GM19467 (cell line): Measurements from ENCODE around the gene UBE3A.
A peak's percentile ranks its signal among the peaks of the same experiment; 100 is the strongest.
"Not testable (repeated sequence)": the region's sequence is repeated elsewhere in the genome, so short reads cannot be mapped to it uniquely, and the experiment has no call there.

Experiments used
- ATAC-seq: cut with Tn5 transposase; IDR thresholded peaks from one replicate; pipeline ENCODE4 v1.9.1; 2021; ENCODE audit warnings: mild to moderate bottlenecking, moderate library complexity; ENCODE audit not compliant: unreplicated experiment

Gene UBE3A

DNA sequence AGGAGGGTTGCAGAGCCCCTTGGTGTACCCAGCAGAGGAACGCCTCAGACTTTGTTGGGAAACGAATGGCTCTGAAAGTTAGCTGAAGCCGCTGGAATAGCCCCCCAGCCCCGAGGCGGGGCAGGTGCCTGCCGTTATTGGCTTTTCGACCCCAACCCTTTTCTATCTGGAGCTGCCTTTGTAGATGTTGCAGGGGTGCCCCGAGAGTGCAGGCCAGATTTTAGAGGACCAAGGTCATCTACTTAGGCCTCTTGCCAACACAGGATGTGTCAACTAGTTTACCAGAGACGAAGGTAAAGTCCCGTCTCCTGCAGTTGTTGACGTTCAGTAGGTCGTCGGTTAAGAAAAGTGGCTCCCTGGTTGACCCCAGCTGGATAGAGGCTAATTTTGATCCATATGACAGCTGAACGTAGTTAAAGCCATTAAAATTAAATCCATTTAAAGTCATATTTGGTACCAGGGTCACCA lies 579 bp upstream of the UBE3A start:
- ATAC-seq = no peak

DNA sequence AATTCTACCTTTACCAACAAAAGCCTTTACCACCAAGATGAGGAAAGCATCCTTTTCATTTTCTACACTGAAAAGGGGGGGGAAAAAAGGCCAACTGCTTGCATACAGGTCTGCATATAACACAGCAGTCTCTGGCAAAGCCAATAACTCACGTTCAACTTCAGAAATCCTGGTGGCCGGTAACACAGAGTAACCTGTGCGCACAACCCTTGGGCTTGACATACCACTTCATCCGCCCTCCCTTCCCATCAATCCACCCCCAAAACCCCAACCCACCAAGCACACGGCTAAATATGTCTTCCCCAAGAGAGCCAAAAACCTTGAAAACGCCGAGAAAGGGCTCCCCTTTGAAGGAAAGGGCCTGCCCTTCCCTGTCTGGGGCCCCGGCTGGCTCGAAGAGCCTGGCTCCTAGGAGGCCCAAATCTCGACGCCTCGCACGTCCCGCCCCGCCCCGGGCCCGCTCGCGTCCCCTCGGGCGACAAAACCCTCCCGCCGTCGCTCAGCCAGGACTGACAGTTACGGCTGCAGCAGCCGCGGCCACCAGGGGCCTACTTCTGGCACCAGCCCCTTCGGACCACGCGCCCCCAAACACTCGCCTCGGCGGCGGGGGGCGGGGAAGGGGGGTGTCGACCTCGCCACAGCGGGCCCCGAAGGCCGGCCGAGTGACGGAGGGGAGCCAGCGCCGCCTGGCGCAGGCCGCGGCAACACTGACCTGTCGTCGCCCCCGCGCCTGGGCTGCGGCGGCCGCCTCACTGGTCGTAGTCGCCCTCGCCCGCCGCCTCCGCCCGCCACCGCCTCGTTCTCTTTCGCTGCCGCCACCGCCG lies 835 bp downstream of the UBE3A start:
- peak; percentile 37 for ATAC-seq

DNA sequence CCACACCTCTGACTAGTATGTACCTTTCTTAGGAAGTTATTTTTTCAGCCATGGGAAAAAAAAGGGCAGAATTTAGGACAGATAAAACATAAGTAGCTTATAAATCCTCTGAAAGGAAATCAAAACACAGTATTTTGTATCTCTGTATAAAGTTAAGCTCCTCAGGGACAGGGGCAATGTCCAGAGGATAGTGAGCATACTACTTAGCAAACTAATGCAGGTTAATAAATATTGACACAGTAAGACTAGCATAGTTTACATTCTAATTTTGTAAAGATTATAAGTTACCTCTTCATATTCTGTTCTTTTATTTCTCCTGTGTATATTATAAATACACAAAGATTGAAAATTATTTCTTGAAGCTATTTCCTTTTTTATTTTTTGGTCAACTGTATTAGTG lies 2.1 kb downstream of the UBE3A start:
- no peak for ATAC-seq

DNA sequence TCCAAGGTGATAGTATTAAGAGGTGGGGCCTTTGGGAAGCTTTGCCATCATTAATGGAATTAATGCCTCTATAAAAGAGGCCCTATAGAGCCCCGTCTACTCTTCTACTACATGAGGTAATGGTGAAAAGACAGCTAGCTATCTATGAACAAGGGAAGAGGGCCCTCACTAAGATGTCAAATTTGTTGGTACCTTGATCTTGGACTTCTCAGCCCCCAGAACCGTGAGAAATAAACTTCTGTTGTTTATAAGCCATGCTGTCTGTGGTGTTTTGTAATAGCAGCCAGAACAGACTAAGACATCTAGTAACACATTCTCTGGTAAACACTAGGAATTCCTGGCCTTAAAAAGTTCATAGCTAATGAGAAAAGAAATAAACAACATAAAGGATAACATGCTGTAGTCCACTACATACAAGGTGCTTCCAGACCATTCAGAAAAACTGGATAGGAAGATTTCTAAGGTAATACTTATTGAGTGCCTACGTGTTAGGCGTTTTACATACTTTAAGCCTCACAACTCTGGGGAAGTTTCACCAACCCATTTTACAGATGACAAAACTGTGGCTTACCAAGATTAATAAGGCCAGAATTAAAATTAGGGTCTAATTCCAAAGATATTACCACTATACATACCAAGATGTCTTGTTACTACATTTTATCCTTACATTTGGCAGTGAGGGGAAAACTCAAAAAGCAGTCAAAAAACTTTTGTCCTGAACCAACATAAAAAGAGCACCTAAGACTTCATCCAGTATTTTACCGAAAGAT lies 3.2 kb downstream of the UBE3A start:
- ATAC-seq = no peak

DNA sequence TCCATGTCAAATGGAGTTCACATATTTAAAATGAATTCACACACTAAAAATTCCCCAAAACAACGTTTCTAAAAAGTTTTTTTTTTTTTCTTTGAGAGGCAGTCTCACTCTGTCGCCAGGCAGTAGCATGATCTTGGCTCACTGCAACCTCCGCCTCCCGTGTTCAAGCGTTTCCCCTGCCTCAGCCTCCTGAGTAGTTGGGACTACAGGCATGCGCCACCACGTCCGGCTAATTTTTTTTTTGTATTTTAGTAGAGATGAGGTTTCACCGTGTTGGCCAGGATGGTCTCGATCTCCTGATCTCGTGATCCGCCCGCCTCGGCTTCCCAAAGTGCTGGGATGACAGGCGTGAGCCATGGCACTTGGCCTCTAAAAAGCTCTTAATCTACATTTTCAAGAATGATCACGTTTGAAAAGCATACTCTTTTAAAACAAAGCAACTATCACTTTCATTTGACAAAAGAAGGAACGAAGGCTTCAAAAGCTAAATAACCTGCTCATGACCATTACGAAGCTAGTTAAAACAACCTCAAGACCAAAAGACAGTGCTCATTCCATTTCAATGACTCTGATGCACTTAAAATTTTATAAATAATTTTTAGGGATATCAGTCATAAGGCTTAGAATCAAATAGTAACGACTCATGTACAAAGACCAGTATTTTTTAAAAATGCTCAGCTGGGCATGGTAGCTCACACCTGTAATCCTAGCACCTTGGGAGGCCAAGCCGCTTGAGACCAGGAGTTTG lies 5.5 kb downstream of the UBE3A start:
- no peak for ATAC-seq

DNA sequence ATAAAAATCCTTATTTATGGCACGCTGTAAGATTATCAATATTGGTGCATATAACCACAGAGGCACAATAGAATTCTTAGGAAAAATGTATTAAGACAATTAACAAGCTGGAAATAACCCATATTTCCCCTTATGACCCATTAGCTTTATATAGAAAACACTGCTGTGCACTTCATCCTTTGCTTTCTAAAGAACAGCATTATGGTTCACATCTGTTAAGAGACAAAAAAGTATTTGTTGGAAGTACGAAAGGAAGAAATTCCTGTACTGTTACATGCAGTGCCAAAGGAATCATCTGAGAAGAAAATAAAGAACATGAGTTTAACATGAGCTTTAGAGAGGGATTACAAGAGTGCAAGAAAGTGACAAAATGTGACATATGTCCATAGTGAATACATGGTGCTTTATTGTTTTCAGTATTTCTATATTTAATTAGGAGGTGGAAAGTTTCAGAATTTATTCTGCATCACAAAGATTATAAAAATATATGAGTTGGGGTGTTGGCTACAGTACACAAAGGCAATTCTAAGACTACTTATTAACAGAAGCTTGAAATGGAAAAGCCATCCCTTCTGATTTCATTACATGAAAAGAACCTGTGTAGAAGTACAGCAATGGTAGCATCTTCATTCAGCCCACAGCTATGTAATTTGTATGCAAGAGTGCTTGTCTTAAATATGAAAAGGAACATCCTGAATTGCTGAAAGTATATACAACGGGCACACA lies 6.8 kb downstream of the UBE3A start:
- no peak for ATAC-seq

DNA sequence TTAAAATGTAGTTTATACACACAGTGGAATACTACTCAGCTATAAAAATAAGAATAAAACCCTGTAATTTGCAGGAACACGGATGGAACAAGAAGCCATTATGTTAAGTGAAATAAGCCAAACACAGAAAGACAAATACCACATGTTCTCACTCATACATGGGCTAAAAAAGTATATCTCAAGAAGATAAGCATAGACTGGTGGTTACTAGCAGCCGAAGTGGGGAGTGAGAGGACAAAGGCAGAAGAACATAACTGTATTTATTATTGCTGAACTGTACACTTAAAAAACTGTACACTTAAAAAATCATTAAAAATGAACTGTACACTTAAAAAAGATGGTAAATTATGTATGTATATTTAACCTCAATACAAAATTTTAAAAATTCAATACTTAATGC lies 11.0 kb downstream of the UBE3A start:
- no peak for ATAC-seq

DNA sequence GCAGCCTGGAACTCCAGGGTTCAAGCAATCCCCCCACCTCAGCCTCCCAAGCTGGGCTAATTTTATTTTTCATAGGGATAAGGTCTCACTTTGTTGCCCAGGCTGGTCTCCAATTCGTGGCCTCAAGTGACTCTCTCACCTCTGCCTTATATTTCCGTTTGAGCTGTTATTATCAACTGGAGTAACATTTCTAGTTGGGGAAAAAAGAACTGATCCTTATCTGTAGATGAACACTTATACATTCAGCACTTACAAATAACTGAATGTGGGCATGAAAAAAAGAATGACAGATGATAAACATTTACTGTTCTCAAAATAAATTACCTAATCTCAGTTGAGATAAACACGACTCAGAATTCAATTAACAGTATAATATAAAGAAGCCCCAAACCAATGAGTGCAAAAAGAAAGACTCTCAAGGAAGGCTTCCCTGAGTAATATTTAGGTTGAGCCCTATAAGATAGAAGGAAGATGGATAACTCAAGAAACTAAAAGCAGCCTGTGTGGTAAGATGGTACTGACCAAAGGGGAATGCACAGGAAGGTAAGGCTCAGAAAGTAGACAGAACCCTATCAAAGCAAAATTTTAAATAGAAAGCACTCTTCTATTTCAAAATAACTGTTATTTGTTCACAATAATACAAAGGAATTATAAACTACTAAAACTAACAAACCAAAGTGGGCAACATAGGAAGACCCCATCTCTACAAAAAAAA lies 11.8 kb downstream of the UBE3A start:
- no peak for ATAC-seq

DNA sequence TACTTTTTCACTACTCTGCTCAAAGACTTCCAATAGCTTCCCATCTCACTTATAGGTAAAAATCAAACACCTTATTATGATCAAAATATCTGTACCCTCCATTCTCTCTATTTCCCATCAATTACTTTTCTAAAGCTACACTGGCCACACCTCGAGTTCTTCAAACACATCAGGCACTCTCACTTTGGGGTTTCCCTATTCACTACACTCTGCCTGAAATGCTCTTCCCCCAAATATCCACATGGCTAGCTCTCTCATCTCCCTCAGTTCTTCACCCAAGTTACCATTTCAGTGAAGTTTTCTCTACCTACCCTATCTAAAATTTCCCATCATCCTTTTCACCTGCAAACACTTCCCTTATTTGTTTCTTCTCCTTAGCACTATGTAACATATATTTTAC lies 14.8 kb downstream of the UBE3A start:
- ATAC-seq = no peak

DNA sequence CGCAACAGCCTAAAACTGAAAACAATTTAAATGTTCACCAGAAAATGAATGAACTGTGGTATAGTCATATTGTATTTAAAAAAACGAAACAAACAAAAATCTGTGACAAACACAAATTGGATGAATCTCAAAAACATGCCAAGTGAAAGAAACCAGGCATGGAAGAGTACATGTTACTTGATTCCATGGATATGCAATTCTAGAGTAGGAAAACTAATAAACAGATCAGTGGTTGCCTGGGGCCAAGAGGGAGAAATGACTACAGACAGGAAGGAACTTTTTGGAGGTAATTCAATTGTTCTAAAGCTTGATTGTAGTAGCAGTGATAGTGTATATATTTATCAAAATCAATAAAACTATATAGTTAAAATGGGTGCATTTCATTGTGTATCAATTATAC lies 16.8 kb downstream of the UBE3A start:
- no peak for ATAC-seq

DNA sequence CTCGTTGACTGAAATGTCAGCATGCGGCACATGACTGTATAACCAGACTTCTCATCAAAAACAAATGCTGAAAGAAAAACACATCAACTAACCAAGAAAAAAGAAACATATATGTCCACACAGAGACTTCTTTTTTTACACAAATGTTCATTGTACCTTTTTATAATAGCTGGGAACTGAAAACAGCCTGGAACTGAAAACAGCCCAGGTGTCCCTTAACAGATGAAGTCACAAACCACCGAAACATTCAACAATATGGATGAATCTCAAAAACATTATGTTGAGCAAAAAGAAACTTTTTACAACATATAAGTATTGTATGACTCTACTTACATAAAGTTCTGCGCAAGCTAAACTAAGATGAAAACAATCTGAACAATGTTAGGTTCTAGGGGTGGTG lies 20.6 kb downstream of the UBE3A start:
- no peak for ATAC-seq

DNA sequence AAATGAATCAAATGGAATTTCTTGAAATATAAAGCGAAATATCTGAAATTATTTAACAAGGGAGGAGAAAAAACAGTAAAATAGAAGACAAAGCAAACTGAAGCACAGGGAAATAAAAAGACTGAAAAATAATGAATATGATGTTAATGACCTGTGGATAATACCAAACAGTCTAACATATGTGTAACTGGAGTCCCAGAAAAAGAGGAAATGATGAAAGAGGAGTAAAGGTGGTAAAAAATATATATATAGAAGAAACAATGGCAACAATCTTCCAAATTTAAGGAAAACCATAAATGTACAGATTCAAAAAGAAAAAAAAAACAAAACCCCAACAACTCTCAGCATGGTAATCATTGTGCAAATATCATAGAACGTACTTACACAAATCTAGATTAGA lies 21.2 kb downstream of the UBE3A start:
- ATAC-seq = no peak

DNA sequence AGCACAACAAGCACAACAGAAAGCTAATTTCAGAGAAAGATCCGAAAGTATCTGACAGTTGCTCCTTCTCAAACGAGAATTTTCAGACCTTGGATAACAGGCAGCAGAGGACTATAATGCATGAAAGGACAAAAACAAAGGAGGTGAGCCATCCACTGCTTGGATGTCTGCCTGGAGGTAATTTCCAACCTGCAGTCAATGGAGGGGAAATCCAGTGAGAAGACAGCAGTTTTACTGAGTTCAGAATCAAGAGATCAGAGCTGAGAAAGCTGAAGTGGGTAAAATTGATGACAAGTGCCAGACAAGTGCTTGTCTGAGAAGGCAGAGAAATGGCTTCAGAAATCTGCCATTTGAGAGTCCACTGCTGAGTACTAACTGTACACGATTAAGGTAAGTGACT lies 22.1 kb downstream of the UBE3A start:
- ATAC-seq = no peak

DNA sequence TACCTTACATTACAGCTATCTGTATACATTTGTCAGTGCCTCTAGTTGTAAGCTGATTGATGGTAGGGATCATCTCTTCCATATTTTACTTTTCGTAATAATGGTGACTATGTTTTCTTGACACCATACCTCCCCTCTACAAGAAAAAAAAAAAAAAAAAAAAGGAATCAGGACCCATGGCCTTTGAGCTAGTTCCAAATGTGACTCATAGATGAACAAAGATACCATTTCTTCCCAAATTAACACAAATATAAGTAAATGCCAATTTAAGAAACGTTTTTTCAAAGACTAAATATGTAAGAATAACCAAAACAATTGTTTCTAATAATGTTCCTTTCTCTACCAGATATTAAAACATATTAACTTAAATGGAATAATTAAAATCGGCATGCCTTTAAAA lies 23.1 kb downstream of the UBE3A start:
- ATAC-seq = no peak

DNA sequence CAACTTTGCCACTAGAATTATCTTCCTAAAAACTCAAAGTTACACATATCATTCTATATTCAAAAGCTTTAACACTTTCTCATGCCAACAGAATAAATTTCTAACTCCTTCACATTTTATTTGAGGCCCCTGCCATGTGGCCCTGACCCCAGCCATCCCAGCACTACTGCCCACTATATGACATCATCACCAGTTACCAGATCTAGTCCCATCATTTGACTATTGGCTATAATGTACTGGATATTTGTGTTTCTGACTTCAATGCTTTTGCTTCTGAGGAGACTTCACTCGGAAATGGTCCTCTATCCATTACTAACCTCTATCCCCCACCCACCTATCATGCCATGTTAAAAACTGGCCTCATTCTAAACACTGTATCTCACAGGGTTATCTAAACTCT lies 23.6 kb downstream of the UBE3A start:
- ATAC-seq = no peak

DNA sequence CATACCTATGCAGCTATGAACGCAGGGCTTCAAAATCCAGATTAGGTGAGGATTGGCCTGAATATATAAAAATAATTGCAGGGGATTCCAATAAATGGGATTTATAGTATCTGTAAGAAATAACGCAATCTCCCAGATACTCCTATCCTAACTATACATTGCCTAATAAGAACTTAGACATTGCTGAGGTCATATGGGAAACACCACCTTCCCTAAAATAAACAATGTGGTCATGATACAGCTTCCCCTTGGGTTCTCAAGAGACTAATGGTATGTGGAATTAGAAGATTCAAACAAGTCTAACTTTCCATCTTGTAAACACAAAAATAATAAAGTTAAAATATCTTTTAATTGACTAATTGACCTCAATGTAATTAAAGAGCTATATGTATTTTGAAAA lies 28.2 kb downstream of the UBE3A start:
- no peak for ATAC-seq

DNA sequence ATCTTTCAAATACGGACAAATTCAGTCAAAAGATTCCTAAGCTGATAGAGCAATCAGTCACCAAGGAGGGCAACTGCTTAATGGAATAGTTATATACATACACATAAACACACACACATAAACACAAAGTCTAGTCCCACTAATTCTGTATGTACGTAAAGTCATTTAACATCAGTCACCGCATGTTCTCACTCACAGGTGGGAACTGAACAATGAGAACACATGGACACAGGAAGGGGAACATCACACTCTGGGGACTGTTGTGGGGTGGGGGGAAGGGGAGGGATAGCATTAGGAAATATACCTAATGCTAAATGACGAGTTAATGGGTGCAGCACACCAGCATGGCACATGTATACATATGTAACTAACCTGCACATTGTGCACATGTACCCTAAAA lies 29.1 kb downstream of the UBE3A start:
- ATAC-seq = not testable (repeated sequence)

DNA sequence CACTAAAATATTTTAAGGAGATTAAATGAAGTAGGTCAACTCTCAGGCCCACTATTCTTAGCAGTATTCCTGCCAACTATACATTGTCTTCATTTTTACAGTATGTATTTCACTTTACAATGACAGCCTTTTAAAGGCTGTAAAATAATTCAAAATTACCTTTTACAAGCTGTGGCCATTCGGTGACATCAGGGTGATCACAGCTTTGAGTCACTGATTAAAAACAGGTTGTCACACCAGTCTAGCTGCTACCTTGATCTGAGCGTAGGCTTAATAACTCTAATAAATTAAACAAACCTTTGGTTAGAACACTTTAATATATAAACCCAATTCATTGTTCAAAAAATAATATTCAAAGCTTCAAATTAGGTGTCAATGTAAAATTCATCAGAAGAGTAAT lies 29.9 kb downstream of the UBE3A start:
- no peak for ATAC-seq

DNA sequence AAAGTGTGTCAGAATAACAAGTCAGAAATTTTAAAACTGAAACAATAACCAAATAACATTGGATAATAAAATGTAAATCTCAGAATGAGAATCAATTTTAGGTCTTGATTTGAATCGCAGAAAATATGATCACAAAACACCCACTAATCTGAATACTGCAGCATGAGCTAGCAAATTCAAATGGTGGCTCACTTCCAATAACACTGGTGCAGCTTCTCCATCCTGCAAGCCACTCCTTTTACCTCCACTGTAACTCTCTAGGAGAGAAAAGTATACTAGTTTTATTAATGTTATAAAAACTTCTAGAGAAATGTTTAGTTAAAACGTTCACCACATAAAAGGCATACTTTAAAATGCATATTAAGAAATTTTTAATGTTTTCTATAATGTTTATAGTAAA lies 30.4 kb downstream of the UBE3A start:
- no peak for ATAC-seq

DNA sequence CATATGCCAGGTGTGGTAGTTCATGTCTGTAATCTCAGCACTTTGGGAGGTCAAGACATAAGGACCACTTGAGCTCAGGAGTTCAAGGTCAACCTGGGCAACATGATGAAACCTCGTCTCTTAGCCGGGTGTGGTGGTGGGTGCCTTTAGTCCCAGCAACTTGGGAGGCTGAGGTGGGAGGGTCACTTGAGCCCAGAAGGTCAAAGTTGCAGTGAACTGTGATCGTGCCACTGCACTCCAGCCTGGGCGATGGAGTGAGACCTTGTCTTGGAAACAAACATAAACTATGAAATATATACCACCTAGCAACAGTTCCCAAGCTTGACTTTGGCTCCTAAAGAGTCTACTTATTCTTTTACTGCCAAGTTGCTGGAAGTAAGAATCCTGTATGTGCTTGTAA lies 30.9 kb downstream of the UBE3A start:
- no peak for ATAC-seq
